GM15510 (cell line): Measurements from ENCODE around the gene RPTOR.

Experiments used
- POLR2A ChIP-seq: IDR thresholded peaks from 3 replicates; pipeline ENCODE4 v1.6.1; 2011; ENCODE audit warnings: borderline replicate concordance; ENCODE audit not compliant: insufficient read length; ENCODE audit errors: extremely low read depth

Gene RPTOR

DNA sequence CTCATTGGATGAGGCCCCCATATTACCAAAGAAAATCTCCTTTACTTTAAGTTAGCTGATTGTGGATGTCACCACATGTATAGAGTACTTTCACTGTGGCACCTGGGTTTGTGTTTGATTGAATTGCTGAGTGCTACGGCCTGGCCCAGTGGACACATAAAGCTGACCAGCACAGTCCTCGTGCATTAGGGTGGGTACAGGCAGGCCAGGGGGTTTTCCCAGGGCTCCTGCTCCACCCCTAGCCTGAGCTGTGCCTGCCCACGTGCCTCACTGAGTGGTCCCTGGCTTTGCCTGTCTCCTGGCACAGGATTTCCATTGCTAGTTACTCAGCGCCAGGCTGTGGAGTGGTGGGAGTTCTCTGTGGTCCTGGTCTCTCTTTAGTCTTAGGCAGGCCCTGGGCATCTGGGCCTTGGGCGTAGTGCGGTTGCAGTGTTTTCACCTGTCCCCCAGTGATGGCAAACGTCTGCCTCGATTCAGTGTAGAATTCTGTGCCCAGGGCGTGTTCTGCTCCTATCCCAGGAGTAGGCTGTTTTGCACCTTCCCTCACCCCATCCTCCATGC is 86.0 kb downstream of the RPTOR start:
- no peak for TF ChIP-seq POLR2A

DNA sequence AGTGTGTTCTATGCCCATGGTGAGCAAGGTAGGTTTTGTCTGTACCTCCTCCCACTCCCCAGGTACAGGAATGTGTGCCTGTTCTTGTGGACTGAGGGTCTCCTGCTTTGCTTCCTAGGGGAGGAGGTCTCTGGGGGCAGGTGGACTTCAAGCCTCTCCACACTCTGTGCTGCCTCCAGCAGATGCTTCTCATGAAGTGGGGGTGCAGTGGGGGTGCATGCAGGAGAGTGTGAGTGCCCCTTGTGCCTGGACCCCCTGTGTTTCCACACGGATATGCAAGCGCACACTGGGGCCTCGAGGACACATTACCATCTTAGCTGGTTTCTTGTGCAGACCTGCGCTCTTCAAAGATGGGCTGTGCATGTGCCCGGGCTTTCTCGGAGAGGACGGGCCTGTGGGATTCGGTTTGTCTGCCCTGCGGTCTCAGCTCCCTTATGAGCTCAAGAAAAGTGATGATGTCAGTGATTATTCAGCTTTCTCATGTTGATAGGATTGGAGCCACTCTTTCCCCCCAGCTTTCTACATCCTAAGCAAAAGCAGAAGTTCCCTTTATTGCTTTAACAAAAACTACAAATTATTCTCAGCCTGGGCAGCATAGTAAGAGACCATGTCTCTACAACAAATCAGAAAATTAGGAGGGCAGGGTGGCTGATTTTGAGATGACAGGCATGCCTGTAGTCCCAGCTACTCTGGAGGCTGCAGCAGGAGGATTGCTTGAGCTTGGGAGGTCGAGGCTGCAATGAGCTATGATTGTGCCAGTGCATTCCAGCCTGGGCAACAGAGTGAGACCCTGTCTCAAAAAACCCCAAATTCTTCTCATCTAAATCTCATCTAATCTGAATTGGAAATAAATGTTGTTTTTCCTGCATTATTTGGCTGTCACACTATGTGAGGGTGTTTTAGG is 86.8 kb downstream of the RPTOR start:
- no peak for TF ChIP-seq POLR2A

DNA sequence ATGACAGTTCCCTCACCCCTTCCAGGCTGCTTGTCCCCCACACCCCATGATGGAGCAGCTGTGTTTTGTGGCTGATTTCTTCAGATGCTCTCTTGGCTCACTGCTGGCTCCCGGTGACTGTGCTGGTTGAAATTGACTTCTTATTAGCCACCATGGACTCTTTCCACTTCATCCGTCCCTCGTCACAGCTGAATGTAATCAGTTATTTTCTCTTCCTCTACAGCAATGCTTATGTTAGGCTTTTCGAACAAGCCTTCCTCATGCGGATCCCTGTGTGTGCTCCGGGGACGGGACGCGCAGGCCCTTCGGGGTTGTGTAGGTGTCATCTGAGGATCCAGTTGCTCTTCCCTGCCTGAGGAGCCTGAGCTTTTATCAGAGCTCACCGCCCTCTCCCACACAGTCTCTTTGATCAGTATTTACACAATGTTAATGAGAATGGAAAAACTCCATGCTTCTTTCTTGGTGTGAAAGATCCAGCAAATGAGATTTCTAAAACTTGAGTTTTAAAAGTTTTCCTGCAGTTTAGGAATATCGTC is 87.5 kb downstream of the RPTOR start:
- no peak for TF ChIP-seq POLR2A

DNA sequence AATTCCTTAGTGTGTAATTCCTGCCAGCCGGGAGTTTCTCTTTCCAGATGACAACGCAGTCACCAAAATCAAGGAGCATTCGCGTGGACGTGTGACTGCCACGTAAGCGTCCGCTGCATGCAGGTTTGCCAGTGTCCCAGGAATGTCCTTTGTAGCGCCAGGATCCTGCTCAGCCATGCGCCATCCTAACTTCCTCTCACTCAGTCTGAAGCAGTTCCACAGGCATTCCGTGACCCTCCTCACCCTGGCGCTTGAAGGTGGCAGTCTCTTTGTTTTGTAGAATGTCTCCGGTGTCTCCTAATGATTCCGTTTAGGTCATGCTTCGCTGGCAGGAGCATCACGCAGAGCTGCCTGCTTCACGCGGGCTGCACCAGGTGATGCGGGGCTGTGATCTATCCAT is 88.6 kb downstream of the RPTOR start:
- no peak for TF ChIP-seq POLR2A

DNA sequence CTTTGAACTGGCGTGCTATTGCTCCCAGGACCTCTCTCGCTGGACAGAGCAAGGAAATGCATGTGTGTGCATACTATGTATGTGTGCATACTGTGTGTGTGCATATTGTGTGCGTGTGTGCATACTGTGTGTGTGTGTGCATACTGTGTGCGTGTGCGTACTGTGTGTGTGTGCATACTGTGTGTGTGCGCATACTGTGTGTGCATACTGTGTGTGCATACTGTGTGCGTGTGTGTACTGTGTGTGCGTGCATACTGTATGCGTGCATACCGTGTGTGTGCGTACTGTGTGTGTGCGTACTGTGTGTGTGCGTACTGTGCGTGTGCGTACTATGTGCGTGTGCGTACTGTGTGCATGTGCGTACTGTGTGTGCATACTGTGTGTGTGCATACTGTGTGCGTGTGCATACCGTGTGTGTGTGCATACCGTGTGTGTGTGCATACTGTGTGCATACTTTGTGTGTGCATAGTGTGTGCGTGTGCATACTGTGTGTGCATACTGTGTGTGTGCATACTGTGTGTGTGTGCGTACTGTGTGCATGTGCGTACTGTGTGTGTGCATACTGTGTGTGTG is 89.4 kb downstream of the RPTOR start:
- TF ChIP-seq POLR2A: no peak

DNA sequence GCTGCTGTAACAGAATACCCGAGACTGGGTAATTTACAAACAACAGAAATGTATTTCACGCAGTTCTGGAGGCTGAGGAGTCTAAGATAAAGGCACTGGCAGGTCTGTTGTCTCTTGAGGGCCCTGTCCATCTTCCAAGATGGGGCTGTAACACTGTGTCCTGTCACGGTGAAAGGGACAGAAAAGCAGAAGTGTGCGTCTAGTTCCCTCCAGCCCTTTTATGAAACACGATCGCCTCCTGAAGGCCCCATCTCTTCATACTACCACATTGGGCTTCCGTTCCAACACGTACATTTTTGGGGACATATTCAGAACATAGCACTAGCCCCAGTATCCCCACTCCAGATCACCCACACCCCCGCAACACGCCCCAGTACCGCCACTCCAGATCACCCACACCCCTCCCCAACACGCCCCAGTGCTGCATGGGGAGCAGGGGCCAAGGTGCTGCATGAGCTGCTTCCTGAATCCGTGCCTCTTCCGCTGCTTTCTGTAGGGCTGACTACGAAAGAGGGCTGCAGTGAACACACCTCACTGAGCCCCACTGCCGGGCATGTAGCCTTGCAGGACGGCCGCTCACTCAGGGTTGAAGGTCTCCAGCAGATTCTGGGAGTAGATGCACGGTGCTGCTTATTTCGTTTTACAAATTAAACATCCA is 91.9 kb downstream of the RPTOR start:
- no peak for TF ChIP-seq POLR2A

DNA sequence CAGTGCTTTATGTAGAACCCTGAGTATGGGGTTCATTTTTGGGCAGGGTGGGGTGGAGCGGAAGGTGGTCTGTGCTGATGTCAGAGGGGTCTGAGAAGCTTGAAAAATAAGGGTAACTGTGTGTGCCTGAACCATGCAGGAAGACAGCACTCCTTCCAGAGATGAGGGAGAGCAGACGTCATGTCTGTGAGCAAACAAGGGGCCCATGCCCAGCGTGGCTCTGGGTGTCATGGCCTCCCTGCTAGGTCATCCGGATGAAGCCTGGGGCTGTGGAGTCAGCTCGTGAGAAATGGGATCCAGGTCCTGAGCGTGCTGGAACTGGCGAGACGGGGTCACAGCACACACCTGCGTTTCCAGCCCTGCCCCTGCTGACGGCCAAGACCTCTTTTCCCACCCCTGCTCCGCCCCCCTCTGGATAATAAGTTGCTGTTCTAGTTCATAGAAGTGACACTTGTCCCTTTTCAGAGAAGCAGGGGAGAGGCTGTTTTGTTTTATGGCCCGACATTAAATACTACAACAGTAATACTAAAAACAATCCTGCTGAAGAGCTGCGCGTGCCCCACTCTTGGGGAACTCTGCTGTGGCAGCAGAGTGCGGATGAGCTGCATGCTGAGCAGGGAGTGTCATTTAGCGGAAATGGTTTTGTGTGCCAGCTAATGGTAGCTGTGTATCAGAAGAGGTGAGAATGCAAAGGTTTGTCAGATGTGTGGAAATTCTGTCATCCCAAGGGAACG is 92.6 kb downstream of the RPTOR start:
- TF ChIP-seq POLR2A: no peak

DNA sequence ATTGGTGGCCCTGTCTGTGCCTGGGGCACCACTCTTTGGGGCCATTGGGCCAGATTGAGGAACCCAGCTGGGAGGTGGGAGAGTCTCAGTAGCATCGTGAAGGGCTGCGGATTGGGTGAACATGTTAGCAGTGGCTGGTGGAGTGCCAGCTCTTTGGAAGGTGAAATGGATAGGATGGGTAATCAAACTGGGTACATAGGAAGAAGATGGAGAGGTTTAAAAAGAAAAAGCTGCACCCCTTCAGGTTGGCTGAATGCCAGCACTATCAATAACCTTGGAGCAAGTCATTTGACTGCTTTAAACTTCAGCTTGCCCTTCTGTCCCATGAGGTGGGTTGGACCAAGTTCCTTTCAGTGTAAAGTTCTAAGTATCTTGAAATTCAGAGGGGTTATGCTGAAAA is 95.0 kb downstream of the RPTOR start:
- TF ChIP-seq POLR2A: no peak

DNA sequence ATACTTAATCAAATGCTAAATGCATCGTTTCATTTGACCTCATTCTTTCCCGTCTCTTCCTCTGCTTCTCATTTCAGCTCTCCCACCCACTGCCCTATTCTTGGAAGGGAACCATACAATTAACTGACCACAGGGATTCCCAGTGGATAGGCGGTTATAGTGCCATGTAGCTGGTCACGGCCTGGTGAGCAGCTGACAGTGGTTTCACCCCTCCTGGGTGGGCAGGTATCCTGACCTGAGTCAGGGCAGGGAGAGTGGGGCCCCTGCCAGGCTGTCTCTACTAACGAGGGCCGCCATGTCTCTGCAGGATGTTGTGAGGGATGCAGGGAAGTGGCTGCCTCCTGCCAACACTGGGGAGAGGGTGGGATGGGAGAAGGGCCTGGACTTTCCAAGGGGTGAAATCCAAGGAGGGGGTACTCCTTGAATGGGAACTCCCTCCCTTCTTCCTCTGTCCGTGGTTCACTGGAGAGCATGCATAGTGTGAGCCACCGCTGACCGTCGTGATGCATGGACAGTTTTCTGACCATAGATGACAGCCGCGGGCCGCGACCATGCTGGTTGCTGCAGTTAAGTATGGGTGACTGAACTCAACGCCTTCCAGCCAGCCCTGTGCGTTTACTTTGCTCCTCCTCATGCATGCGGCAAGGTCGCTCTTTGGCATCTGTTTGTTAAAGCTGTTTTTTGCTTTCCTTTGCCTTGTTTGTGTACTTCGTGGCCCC is 95.9 kb downstream of the RPTOR start:
- no peak for TF ChIP-seq POLR2A

DNA sequence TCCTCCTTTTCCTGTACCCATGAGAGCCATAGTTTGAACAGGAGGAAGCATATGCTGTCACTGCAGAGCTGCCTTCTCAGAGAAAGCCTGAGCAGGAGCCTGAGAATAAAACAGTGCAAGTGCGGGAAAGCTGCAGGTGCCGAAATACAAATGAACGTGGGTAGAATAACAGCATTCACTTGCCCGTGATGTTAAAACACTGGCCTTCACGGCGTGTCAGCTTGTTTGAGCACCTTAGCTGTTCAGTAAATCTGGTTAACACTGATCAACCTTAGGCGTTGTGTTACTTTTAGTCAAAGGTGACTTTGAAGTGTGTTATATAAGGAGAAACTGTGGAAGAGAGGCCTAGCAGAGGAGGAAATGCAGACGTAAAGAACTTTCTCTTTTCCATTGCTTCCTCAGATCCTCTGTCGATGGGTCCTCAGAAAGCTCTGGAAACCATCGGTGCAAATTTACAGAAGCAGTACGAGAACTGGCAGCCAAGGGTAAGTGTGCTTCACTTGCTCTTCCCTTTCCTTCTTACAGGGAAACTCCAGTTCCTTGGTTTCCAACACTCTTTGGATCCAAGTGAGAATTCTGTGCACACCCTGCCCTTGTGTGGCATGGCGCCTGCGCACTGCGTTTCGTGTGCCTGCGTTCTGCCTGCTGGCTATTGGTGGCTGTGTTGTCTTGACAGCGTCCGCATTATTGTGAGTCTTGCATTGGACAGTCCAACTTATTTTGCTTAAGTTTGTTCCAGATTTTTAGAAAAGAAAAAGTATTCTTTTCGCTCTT is 98.9 kb downstream of the RPTOR start:
- TF ChIP-seq POLR2A: no peak

DNA sequence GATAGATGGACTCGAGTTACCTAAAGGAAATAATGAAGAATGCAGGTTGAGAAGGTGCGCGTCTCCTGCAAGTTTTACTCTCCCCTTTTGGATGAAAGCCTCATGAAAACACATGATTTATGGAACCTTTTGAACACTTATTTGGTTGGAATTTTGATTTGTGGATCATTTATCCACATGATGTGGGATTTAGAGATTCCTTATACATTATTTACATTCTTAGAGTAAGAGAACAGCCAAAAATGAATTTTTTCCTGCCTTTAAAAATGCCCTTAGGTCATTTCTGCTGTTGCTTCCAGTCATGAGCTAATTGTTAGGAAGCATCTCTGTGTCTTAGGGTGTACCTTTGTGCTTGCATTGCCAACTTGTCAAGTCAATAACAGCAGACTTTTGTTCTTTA is 99.9 kb downstream of the RPTOR start:
- TF ChIP-seq POLR2A: no peak

DNA sequence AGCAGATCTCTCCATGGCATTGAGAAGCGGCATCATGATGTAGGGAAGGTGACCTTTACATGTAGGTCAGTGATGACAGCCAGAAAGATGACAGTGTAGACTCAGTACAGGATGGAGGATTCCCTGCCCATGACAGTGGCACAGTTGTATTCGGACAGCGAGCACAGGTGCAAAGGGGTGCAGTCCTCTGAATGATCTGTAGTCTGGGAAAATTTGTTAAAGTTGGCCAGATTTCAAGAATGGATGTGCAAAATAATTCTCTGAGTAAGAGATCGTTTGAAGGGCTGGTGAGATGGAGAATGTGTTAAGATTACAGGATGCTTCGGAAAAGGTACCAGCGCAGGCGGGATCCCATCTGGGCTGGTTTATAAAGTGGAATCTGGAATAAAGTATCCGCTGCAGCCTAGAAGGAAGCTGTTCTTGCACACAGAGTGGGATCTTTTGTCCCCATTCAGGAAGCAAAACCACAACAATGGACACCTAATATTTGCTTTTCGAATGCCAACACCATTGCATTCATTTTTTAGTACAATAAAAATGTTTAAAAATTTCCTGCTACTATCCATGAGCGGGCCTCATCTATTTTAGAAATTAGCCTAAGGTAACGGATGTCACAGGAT is 101.2 kb downstream of the RPTOR start:
- TF ChIP-seq POLR2A: no peak

DNA sequence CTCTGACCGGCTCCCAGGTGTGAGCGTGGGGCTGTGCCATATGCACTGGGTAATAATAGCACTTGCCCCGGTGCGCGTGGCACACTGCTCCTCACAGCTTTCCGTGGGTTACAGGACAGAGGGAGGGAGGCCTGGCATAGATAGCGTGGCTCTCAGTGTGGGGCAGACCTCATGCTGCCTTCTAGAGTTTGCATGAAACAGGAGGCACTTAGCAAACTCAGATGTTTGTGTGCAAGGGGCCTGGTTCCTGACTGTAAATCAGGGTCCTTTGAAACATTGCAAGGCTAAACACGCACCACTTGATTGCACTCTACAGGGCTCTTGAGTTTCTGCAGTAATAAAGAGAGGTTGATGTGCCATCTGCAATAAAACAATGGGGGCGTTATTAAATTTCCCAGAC is 101.7 kb downstream of the RPTOR start:
- TF ChIP-seq POLR2A: no peak
